OCI-LY7 (cell line): ENCODE data around the gene PLD5. TPM values are rescaled to one million over a fixed set of nuclear protein-coding genes. Genes with fewer than 3 reads are reported as not detected.

Experiments
- BruUV-seq: library from RNA; stranded (reverse); fragments of 400-500 nt; replicated peaks from 2 replicates; lab custom pipeline; 2021; lab: Mats Ljungman, UMichigan
- CTCF ChIA-PET: fragments of 300-600 bp; sonication (Branson Sonifier 250); formaldehyde crosslinking; loops from one replicate; lab custom pipeline; 2022; ENCODE audit warnings: antibody characterized with exemption; ENCODE audit not compliant: unreplicated experiment; lab: Charles Lee
- POLR2A ChIA-PET: fragments of 300-600 bp; sonication (Branson Sonifier 250); formaldehyde crosslinking; loops from one replicate; lab custom pipeline; 2022; ENCODE audit warnings: antibody characterized with exemption; lab: Charles Lee
- DNase-seq: peaks from one replicate; pipeline ENCODE4 v3.0.0-alpha.2; 2015; ENCODE audit warnings: low spot score
- H2AFZ ChIP-seq: fragments of 200-600 bp; sonication (generic), shearing (Covaris generic); 2 replicates; pipeline ENCODE4 v1.6.1; 2014; ENCODE audit warnings: mild to moderate bottlenecking, antibody characterized with exemption, low read length, moderate library complexity
- H3K27ac ChIP-seq: fragments of 200-600 bp; sonication (generic); 2 replicates; pipeline ENCODE4 v1.5.1; 2014; ENCODE audit warnings: mixed run types, low read depth, mild to moderate bottlenecking, moderate library complexity, low read length, inconsistent platforms; ENCODE audit not compliant: poor library complexity, severe bottlenecking
- H3K36me3 ChIP-seq: fragments of 200-600 bp; sonication (generic); 2 replicates; pipeline ENCODE4 v1.6.1; 2014; ENCODE audit warnings: mild to moderate bottlenecking, antibody characterized with exemption, low read length, moderate library complexity, mixed read lengths; ENCODE audit not compliant: insufficient read depth
- H3K4me1 ChIP-seq: fragments of 200-600 bp; sonication (generic); 2 replicates; pipeline ENCODE4 v1.5.1; 2014; ENCODE audit warnings: mild to moderate bottlenecking, low read length; ENCODE audit not compliant: insufficient read depth, poor library complexity, severe bottlenecking
- H3K4me2 ChIP-seq: fragments of 200-600 bp; sonication (generic); 2 replicates; pipeline ENCODE4 v1.6.1; 2014; ENCODE audit warnings: mild to moderate bottlenecking, low read length
- H3K4me3 ChIP-seq: fragments of 200-600 bp; sonication (generic); 2 replicates; pipeline ENCODE4 v1.5.1; 2014; ENCODE audit warnings: mild to moderate bottlenecking, low read depth, low read length; ENCODE audit not compliant: poor library complexity, severe bottlenecking
- H3K79me2 ChIP-seq: fragments of 200-600 bp; sonication (generic); 2 replicates; pipeline ENCODE4 v1.6.1; 2016; ENCODE audit warnings: low read depth, mild to moderate bottlenecking, low read length, moderate library complexity, mixed read lengths; ENCODE audit not compliant: insufficient read depth
- H3K9me2 ChIP-seq: fragments of 200-600 bp; sonication (generic); 2 replicates; pipeline ENCODE4 v1.6.1; 2016; ENCODE audit warnings: mild to moderate bottlenecking, low read length, mixed read lengths; ENCODE audit not compliant: insufficient read depth
- H3K9me3 ChIP-seq: fragments of 200-600 bp; sonication (generic); 2 replicates; pipeline ENCODE4 v1.6.1; 2014; ENCODE audit warnings: mild to moderate bottlenecking, mixed run types, low read length, mixed read lengths
- H4K20me1 ChIP-seq: fragments of 200-600 bp; sonication (generic); 2 replicates; pipeline ENCODE4 v1.6.1; 2014; ENCODE audit warnings: mild to moderate bottlenecking, antibody characterized with exemption, low read length, moderate library complexity, mixed read lengths; ENCODE audit not compliant: insufficient read depth
- EZH2phosphoT487 ChIP-seq: fragments of 200-600 bp; sonication (generic); IDR thresholded peaks from 2 replicates; pipeline ENCODE4 v1.6.1; 2018; ENCODE audit warnings: low read depth, borderline replicate concordance, mild to moderate bottlenecking, mixed run types, antibody characterized with exemption, low read length, moderate library complexity, mixed read lengths
- intact Hi-C: fragments of 100-400 bp; cut with micrococcal nuclease; formaldehyde crosslinking; loops from one replicate; pipeline ENCODE4 v1.10.0; 2022; ENCODE audit not compliant: unreplicated experiment
- total RNA-seq, 2 experiments: library from RNA; depleted of rRNA in 1 of 2; stranded (reverse); fragments of >200 nt in 1 of 2; shearing (Covaris generic) in 1 of 2; gene quantifications; 2 replicates each; pipeline ENCODE4 v1.2.3, GENCODE V29; 2014 to 2022
- TF ChIP-seq, protein P1 (sequence below): fragments of 200-600 bp; sonication (generic); conservative IDR thresholded peaks from 2 replicates; pipeline ENCODE4 v1.5.1; 2014; ENCODE audit warnings: mild to moderate bottlenecking, antibody characterized with exemption, low read length, moderate library complexity, mixed read lengths

Gene PLD5
- total RNA-seq, 2 experiments from 2014 or later = not detected

DNA sequence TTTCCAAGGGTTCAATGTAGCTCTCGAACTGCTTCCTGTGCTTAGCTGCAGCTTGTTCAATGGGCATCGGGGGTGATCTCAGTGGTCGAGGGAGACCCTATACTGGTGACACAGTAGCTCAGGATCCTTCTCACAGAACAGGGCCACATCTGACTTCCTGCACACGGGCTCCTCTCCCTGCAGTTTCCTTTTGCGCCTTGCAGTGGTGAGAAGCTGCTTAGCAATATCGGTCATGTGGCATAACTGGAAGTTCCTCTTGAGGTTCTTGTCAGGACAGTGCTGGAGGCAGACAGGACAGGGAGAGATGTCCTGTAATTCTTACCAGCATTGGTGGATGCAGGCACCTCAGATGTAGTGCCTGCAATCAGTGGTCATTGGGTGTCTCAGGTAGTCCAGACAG lies 385.1 kb downstream of the PLD5 start:
- POLR2A ChIA-PET = no interaction called here
- peak; percentile 2 for DNase-seq
- Histone ChIP-seq H3K27ac (no peak overlapping the region), H3K9me3 (no peaks in the 10 kb centered on the region), H3K79me2 (no peaks in the 10 kb centered on the region), H3K4me3 (no peak overlapping the region), H3K4me1 (no peaks in the 10 kb centered on the region), H3K36me3 (no peaks in the 10 kb centered on the region), H4K20me1 (no peaks in the 10 kb centered on the region), H2AFZ (no peak overlapping the region), H3K9me2 (no peaks in the 10 kb centered on the region), H3K4me2 (no peak overlapping the region)
- intact Hi-C loops = no loop called here
- CTCF ChIA-PET = no interaction called here
- no TSS peak for BruUV-seq
- no peak for TF ChIP-seq EZH2phosphoT487
- TF ChIP-seq, protein P1, sequence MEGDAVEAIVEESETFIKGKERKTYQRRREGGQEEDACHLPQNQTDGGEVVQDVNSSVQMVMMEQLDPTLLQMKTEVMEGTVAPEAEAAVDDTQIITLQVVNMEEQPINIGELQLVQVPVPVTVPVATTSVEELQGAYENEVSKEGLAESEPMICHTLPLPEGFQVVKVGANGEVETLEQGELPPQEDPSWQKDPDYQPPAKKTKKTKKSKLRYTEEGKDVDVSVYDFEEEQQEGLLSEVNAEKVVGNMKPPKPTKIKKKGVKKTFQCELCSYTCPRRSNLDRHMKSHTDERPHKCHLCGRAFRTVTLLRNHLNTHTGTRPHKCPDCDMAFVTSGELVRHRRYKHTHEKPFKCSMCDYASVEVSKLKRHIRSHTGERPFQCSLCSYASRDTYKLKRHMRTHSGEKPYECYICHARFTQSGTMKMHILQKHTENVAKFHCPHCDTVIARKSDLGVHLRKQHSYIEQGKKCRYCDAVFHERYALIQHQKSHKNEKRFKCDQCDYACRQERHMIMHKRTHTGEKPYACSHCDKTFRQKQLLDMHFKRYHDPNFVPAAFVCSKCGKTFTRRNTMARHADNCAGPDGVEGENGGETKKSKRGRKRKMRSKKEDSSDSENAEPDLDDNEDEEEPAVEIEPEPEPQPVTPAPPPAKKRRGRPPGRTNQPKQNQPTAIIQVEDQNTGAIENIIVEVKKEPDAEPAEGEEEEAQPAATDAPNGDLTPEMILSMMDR = no peak

DNA sequence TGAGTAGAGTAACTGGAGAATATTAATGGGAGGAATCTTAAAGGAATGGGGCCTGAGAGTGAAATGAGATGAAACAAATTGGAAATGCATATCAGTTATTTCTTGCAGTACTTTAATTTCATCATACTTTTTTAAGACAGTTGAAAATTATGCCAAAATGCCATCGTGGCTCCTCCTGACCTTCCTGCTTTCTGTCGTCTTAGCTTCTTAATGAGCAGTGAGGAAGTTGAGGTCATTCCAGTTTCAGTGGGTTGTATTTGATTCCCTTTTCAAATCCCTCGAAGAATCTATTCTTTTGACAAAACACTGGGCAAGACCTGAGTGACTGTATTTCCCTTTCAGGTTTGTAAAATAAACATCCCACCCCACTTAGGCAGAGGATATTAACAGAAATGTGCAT lies 390.7 kb downstream of the PLD5 start:
- Histone ChIP-seq H3K36me3 (no peaks in the 10 kb centered on the region), H3K9me3 (no peaks in the 10 kb centered on the region), H3K27ac (no peak overlapping the region), H3K9me2 (no peaks in the 10 kb centered on the region), H4K20me1 (no peaks in the 10 kb centered on the region), H3K4me2 (no peak overlapping the region), H3K4me3 (no peak overlapping the region), H3K4me1 (no peaks in the 10 kb centered on the region), H2AFZ (no peak overlapping the region), H3K79me2 (no peaks in the 10 kb centered on the region)
- no TSS peak for BruUV-seq
- intact Hi-C loops = no loop called here
- CTCF ChIA-PET = no interaction called here
- DNase-seq = no peak
- POLR2A ChIA-PET = interaction anchor here (1.4 kb wide), 1 partner anchor 13 kb away, joined by 3 read pairs; no protein-coding TSS in a partner anchor
- TF ChIP-seq EZH2phosphoT487 = no peak
- TF ChIP-seq, protein P1 = no peak

DNA sequence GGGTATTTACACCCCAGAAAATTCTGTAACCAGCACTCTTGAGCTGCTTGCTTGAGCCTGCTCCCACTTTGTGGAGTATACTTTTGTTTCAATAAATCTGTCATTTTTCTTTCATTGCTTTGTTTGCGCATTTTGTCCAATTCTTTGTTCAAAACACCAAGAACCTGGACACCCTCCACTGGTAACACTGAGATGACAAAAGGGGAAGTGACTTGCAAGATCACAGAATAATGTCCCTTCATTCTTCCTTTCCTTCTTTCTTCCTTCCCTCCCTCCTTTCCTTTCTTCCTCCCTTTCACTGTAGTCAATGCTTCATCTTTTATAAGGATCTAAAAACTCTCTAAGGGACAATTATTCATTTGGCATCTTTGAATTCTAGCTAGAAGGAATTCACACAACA lies 391.1 kb downstream of the PLD5 start:
- TF ChIP-seq, protein P1 = no peak
- TF ChIP-seq EZH2phosphoT487 = no peak
- DNase-seq = no peak
- Histone ChIP-seq H3K9me3 (no peaks in the 10 kb centered on the region), H3K79me2 (no peaks in the 10 kb centered on the region), H3K9me2 (no peaks in the 10 kb centered on the region), H3K27ac (no peak overlapping the region), H3K4me3 (no peak overlapping the region), H3K36me3 (no peaks in the 10 kb centered on the region), H2AFZ (no peak overlapping the region), H3K4me1 (no peaks in the 10 kb centered on the region), H3K4me2 (no peak overlapping the region), H4K20me1 (no peaks in the 10 kb centered on the region)
- POLR2A ChIA-PET = interaction anchor here (1.4 kb wide), 1 partner anchor 13 kb away, joined by 3 read pairs; no protein-coding TSS in a partner anchor
- intact Hi-C loops = no loop called here
- CTCF ChIA-PET = no interaction called here
- no TSS peak for BruUV-seq
